SK-N-SH treated with all-trans-retinoic acid at 6 μM for 48 hours (cell line): Measurements from ENCODE around the gene YWHAE.
"Not testable (repeated sequence)": the region's sequence is repeated elsewhere in the genome, so short reads cannot be mapped to it uniquely, and the experiment has no call there.

ENCODE experiments used
- ATAC-seq: fragments of 200-7000 bp; cut with Tn5 transposase; 3 replicates; pipeline ENCODE4 v1.9.1; 2020; ENCODE audit warnings: mild to moderate bottlenecking, moderate library complexity
- BACH2 ChIP-seq: fragments of 250-450 bp; sonication (Bioruptor Pico); IDR thresholded peaks from 2 replicates; pipeline ENCODE4 v1.9.0; 2021; ENCODE audit warnings: mild to moderate bottlenecking, borderline replicate concordance
- CREB5 ChIP-seq: fragments of 250-450 bp; sonication (Bioruptor Pico); IDR thresholded peaks from 2 replicates; pipeline ENCODE4 v1.5.1; 2020; ENCODE audit warnings: low read depth, mild to moderate bottlenecking, moderate library complexity
- CSDC2 ChIP-seq: fragments of 250-450 bp; sonication (Bioruptor Pico); IDR thresholded peaks from 2 replicates; pipeline ENCODE4 v1.5.0; 2020; ENCODE audit warnings: mild to moderate bottlenecking, moderate library complexity
- PATZ1 ChIP-seq: fragments of 250-450 bp; sonication (Bioruptor Pico); IDR thresholded peaks from 2 replicates; pipeline ENCODE4 v1.8.0; 2020; ENCODE audit warnings: mild to moderate bottlenecking, moderate library complexity, borderline replicate concordance
- POU6F1 ChIP-seq: fragments of 250-450 bp; sonication (Bioruptor Pico); IDR thresholded peaks from 2 replicates; pipeline ENCODE4 v1.8.0; 2021; ENCODE audit warnings: low read depth, mild to moderate bottlenecking, moderate library complexity, borderline replicate concordance
- PPARA ChIP-seq: fragments of 250-450 bp; sonication (Bioruptor Pico); IDR thresholded peaks from 2 replicates; pipeline ENCODE4 v1.5.0; 2020; ENCODE audit warnings: mild to moderate bottlenecking, borderline replicate concordance
- RARB ChIP-seq: fragments of 250-450 bp; sonication (Bioruptor Pico); IDR thresholded peaks from 2 replicates; pipeline ENCODE4 v1.8.0; 2021; ENCODE audit warnings: mild to moderate bottlenecking, moderate library complexity
- SNAI2 ChIP-seq: fragments of 250-450 bp; sonication (Bioruptor Pico); IDR thresholded peaks from 2 replicates; pipeline ENCODE4 v1.5.0; 2020; ENCODE audit warnings: mild to moderate bottlenecking, moderate library complexity
- TCF4 ChIP-seq: fragments of 250-450 bp; sonication (Bioruptor Pico); IDR thresholded peaks from 2 replicates; pipeline ENCODE4 v1.8.0; 2021; ENCODE audit warnings: mild to moderate bottlenecking, moderate library complexity, borderline replicate concordance
- TSHZ2 ChIP-seq: fragments of 250-450 bp; sonication (Bioruptor Pico); IDR thresholded peaks from 2 replicates; pipeline ENCODE4 v1.5.0; 2020; ENCODE audit warnings: mild to moderate bottlenecking, moderate library complexity
- ZNF565 ChIP-seq: fragments of 450-650 bp; formaldehyde crosslinking; conservative IDR thresholded peaks from 2 replicates; pipeline ENCODE4 v1.5.0; 2020; ENCODE audit warnings: low read depth, mild to moderate bottlenecking, moderate library complexity
- ZNF70 ChIP-seq: fragments of 450-650 bp; formaldehyde crosslinking; IDR thresholded peaks from 2 replicates; pipeline ENCODE4 v1.5.0; 2020; ENCODE audit warnings: mild to moderate bottlenecking, moderate library complexity

YWHAE gene

GRCh38 chr17:1399679-1400512, at the start of gene YWHAE:
Gene YWHAE, minus strand, starts transcription at chr17:1400222. Its CDS starts 112 bp downstream, at chr17:1400110.
- ATAC-seq, result peak; percentile 97

GRCh38 chr17:1449412-1449967, 49.5 kb upstream of the YWHAE start:
- no peak for ATAC-seq
- TF ChIP-seq ZNF565 (no peak), SNAI2 (CRISPR knock-in tag) (no peak)
- TF ChIP-seq, all 23 proteins: peak for 0

More at GRCh38 chr17:1399679-1400512, at the start of gene YWHAE:
- no peak for TF ChIP-seq POU6F1 (CRISPR knock-in tag)
- 0 out of 2 replicates have a peak, but pooled peaks have one; percentile 16 for TF ChIP-seq ZNF565
- peak; percentile 88 for TF ChIP-seq PATZ1 (CRISPR knock-in tag)
- TF ChIP-seq CSDC2 (CRISPR knock-in tag), result no peak

GRCh38 chr17:1447052-1447451, 47.0 kb upstream of the YWHAE start:
- ATAC-seq, result no peak

GRCh38 chr17:1446201-1446600, 46.2 kb upstream of the YWHAE start:
- ATAC-seq, result no peak
- TF ChIP-seq SNAI2 (CRISPR knock-in tag) (no peak), PATZ1 (CRISPR knock-in tag) (no peak), BACH2 (CRISPR knock-in tag) (no peak), ZNF70 (no peak), RARB (CRISPR knock-in tag) (no peak), CREB5 (CRISPR knock-in tag) (no peak)

More at GRCh38 chr17:1447052-1447451, 47.0 kb upstream of the YWHAE start:
- TF ChIP-seq PATZ1 (CRISPR knock-in tag), result no peak
- TF ChIP-seq BACH2 (CRISPR knock-in tag), result no peak
- no peak for TF ChIP-seq SNAI2 (CRISPR knock-in tag)
- TF ChIP-seq, all 23 proteins: peak for 0

- ATAC-seq, result not testable (repeated sequence)
Measured at GRCh38 chr17:1445695-1446094, 45.7 kb upstream of the YWHAE start.

- ATAC-seq, result not testable (repeated sequence)
Measured at GRCh38 chr17:1442721-1443120, 42.7 kb upstream of the YWHAE start.

- no peak for ATAC-seq
- TF ChIP-seq POU6F1 (CRISPR knock-in tag), result no peak
- no peak for TF ChIP-seq PPARA (CRISPR knock-in tag)
- TF ChIP-seq TCF4, result no peak
- no peak for TF ChIP-seq TSHZ2
Measured at GRCh38 chr17:1442187-1442586, 42.2 kb upstream of the YWHAE start.
